ENCODE results near the gene FYB2.

- TF ChIP-seq CTCF (IDR thresholded peaks at IDR 0.05) (no peak), POLR2A (IDR thresholded peaks at IDR 0.05) (no peak)
Measured at GRCh38 chr1:56797065-56797685, 22.0 kb downstream of the FYB2 start.

All from esophagus squamous epithelium (tissue), 4 donors.